CD1c-positive myeloid dendritic cell (primary cell): ENCODE data around the gene ITGB6.
A peak's percentile ranks its signal among the peaks of the same experiment; 100 is the strongest.

Experiments
- DNase-seq: peaks from one replicate; pipeline ENCODE4 v3.0.0-alpha.2; 2016; ENCODE audit errors: extremely low spot score

ITGB6 gene

GRCh38 chr2:160221391-160222276 lies 21.6 kb upstream of the ITGB6 start:
- DNase-seq: no peak

DNA sequence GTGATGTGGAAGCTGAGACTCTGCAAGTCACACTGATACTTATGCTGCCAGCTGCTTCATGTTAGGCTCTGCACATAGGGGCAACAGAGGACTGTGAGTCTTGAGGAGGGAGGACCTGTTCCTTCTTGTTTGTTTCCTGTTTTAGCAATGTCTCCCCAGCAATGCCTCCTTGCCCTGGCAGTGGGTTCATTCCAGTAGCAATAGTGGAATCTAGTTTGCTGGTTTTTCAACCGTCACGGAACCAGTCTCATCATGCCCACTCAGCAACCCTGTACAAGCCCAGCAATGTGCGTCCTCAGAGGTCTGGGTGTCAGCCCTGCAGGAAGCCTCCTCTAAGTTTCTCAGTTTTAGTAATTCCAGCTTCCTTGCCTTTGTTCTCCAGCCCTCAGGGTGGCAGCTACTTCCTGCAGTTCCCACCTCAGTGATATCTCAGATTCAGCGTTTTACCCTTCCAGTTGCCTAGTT lies 20.5 kb upstream of the ITGB6 start:
- DNase-seq: no peak

DNA sequence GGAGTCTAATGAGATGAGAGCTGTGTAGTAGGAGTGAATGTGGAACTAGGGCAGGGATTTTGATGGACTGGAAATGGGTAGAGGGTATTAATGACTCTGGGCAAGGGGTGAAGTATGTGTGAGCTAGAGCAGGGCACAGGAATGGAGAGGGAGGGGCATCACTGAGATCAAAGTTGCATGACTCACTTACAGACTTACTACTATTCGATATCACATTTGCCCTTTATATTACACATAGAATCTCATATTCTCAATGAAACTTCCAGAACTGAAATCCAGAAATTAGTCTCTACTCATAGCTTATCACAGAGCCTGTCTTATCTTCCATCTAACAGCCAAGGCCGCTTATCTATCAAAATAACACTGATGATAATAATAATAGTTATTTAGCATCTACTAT lies 20.0 kb upstream of the ITGB6 start:
- no peak for DNase-seq

DNA sequence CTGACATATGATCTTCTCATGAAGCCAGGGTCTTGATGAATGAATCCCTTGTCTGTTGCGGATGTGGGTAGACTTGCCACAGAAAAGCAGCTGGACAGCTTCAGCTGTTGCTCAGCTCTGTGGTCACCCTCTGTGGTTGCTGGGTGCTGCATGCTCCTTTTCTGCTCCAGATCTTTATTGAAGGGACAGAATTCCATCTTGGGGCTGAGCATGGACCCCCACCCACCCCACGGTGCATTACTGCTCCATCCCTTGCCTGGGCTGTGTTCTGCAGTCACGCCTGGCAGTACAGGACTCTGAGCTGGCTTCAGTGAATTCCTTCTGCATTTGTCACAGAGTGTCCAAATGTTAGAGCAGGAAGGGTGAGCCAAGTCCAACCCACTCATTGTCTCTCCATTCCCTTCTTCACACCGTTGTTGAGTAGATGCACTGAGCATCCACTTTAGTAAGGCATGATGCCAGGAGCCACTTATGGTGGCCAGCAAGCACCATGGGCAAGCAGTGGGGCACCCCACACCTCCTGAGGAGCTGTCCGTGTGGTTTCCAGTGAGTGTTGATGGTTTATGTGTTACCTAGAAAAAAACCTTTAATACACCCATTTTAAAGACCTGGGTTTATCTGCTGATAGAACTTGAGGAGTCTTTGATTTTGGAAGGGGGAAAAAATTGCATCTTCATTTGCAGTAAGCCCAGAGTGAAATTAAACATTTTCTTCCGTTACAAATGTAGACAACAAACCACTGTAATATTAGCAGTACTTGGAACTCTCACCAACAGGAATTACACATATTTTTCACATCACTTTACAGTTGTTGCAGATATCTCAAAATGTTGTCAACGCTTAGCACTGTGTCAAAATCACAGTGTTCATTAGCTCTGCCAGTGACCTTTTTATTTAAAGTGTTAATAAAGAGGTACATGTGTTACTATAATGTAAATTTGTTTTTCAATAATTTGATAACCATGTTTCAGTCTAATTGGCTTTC lies 14.7 kb upstream of the ITGB6 start:
- DNase-seq: no peak

DNA sequence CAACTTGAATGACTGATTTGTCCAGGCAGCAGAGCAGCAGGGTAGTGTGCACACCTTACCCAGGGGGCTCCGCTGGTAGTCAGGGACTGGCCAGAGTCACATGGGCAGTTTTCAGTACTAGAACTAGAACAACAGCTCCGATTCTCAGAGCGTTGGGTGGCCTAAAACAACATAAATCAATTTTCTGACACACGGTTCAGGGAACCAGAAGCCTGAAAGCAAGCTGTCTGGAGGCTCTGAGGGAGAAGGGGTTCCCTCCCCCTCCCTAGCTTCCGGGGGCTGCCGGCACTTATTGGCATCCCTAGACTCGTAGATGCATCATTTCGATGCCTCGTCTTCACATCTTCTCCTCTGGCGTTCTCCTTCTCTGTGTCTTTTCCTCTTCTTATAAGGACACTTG lies 13.4 kb upstream of the ITGB6 start:
- DNase-seq: no peak

DNA sequence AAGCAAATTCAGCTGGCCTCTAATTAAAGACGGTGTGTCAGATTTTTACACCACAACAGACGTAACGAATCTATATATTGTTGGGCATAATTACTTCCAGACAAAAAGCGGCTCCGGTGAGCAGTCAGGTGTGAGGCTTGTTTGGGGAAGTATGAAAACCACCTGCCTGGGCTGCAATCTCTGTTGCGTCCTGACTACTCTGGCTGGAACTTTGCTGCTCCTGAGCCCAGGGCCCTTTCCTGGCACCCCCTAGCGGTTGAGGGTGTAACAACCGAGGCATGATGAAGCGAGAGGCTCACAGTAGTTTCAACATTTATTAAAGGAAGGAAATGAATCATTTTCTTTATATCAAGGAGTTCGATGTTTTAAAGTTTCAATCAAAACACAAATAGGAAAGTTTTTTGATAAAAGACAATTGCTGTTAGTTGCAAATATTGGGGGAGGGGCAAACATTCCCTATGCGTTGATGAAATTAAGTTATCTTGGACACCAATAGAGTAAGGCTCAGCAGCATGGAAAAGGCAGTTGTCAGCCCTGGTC lies 10.6 kb upstream of the ITGB6 start:
- DNase-seq: peak; percentile 83

DNA sequence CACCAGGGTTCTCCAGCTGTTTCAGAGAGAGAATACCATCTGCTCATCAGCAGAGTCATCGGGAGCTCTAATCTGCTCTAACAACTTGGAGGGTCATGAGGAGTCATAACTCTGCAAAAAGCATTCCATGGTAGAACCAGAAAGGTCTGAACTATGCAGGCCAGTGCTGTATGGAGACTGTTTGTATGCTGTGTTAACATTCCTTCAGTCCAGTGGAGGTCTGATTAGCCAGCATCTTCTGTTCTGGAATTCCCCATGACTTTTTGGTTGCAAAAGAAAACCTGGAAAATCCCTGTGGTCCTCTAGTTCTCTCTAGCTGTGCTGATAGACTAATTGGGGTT lies 9.4 kb upstream of the ITGB6 start:
- DNase-seq: peak; percentile 34

DNA sequence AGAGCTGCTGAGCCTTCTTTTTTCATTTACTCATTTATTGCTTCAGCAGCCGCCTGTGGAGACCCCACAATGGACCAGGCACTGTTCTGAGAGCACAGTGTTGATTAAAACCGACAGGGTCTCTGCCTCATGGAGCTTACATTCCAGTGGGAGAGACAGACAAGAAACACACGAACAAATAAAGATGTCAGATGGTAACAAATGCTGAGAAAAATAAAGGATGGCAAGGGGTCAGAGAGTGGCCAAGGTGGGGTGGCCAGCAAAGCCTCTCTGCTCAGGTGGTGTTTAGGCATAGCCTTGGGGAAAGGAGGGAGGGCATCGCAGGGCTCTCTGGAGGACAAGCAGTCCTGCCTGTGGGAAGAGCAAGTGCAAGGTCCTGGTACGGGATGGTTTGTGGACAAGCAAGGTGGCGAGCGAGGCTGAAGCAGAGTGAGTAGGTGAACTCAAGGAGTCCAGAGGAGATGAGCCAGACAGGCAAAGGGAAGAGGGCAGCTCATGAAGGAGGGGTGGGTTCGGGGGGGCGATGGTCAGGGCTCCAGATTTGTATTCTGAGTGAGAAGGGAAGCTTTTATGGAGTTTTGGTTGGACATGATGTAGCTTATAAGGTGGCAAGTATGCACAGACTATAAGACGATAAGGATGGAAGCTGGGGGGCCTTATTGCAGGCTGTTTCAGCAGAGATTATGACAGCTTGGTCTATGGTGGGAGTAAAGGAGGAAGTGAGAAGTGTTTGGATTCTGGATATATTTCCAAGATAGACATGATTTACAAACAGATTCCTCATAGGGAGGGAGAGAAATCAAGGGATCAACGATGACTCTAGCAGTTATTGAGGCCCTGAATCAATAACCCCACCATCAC lies 8.8 kb upstream of the ITGB6 start:
- peak; percentile 54 for DNase-seq

GRCh38 chr2:160207804-160208654 lies 8.0 kb upstream of the ITGB6 start:
- peak; percentile 87 for DNase-seq

DNA sequence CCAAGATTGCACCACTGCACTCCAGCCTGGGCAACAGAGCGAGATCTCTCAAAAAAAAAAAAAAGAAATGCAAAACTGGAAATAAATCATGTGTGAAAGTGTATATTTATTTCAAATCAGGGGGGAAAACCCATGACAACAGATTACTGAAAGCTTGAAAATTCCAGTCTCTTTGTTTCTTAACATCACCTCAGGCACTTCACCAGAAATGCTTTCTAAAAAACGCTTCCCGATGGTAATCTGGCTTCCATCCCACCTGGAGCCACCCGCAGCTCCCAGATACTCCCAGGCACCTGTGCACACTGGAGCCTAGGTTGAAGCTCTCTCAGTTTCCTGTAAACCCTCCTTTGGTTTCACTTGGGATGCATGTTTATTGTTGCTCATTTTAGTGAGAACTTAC lies 7.2 kb upstream of the ITGB6 start:
- DNase-seq: no peak

DNA sequence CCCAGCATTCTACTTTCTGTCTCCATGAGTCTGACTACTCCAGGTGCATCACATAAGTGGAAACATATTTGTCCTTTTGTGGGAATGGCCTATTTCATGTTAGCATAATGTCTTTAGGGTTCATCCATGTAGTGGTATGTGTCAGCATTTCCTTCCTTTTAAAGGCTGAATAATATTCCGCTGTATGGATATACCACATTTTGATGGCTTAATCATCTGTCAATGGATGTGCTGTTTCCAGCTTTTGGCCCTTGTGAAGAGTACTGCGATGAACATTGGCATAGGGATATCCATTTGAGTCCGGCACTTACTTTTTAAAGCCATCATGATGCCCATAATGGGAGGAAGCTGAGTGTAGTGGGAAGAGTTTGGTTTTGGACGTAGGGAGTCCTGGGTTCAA lies 6.4 kb upstream of the ITGB6 start:
- DNase-seq: no peak

- no peak for DNase-seq
Observed at GRCh38 chr2:160205505-160205904, 5.4 kb upstream of the ITGB6 start.

- DNase-seq: no peak
Observed at GRCh38 chr2:160203422-160203821, 3.4 kb upstream of the ITGB6 start.

DNA sequence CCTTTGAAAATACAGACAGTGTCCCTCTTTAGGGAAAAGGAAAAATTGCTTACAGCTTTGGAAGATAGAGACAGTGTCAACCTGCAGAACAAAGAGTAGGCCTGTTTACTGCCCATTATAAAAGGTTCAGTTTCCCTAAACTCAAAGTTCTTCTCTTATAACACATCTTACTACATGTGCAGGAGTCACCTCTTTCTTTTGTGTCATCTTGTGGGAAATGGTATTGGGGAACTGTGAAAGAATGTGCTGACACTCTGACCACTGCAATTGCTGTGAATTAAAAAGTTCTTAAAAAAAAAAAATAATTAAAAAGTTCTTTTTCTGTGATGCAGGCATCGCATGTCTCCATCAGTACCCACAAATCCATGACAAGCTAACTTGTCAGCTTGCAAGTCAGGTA lies 2.9 kb upstream of the ITGB6 start:
- DNase-seq: no peak

DNA sequence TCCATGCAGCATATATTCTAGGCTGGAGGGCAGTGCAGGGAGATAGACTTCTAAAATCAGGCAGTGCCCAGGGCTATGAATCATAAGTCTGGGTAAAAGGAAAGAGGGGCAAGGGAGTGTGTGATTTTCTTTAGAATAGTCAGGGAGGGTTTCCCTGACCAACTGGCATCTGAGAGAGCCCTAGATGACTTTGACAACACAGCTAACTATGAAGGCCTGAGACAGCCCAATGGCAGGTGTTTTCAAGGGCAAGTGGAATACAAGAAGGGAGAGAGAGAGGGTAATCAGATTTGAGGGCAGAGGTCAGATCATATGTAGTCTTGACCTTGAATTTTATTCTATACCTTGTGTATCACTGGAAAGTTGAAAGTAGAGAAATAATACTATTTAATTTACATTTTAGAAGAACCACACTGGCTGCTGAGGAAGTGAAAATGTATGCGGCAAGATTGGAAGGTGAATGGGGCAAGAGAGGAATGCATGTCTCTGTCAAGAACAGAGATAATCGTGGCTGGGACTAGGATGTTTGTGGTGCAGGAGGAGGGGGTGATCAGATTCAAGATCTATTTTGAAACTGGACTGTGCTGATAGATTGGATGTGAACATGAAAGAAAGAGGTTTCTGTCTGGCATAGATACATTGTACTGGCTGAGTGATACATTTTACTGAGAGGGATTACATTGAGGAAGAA lies 1.9 kb upstream of the ITGB6 start:
- DNase-seq: peak; percentile 6

- no peak for DNase-seq
Observed at GRCh38 chr2:160200921-160201320, 849 bp upstream of the ITGB6 start.

GRCh38 chr2:160199053-160199452 lies 1.0 kb downstream of the ITGB6 start:
- no peak for DNase-seq

DNA sequence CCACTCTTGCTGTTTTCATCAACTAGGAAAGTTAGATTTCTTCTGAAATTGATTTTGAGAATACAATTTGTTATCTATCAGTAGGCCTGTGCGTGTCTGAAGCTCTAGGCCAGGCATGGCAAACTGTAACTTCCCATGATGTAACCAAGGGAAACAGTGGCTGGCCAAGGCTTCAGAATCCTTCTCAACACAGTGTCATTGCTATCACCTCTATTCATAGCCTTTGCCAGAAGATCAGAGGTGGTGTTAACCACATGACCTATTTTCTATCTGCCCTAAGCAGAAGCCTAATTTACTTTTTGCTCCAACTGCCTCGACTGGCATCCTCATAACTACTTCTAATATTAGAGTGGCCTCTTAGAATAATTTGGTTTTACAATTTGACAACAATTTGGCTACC lies 2.5 kb downstream of the ITGB6 start:
- no peak for DNase-seq

DNA sequence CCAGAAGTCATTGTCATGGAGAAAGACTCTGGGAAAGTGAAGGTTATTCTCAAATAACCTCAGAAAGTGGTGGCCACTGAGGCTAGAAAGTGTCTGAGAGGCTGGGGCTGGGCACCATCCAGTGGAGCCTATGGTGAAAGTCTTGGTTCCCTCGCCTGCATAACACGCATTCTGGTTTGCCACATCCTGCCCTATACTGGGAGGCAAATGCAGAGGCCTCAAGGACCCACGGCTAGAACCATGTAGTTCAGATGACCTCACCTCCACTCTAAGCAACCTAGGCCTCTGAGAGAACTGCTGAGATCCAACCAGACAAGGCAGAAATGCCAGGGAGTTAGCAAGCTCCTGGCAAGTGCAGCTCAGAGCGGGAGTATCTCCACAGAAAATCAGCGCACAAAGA lies 5.1 kb downstream of the ITGB6 start:
- no peak for DNase-seq

GRCh38 chr2:160194351-160194750 lies 5.7 kb downstream of the ITGB6 start:
- no peak for DNase-seq
